GM03348 (cell line): Measurements from ENCODE around the gene SULT1A1.

Experiments
- DNase-seq: peaks from one replicate; pipeline ENCODE4 v3.0.0; 2012; ENCODE audit warnings: low spot score

SULT1A1 gene

DNA sequence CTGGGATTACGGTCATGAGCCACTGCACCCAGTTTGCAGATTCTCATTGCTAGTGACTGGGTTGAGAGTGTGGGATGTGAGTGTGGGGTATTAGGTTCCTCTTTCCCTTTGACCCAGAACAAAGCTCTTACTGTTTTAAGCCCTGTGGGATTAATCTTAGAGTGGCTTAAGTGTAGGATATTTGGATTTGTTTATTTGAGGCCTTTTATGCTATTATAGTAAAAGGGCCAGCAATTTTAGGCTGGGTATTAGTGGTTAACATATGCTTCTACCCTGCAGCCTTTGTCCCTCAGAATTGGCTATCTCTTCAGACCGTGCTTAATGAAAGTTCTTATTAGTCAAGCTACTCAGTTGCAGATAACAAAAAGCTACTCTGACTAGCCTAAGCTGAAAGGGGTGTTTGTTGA, 52.9 kb downstream of the SULT1A1 start:
- DNase-seq, result no peak

GRCh38 chr16:28555561-28555960, 54.3 kb downstream of the SULT1A1 start:
- DNase-seq, result no peak
